GM21423 (cell line): Measurements from ENCODE around the gene GPR157.
A peak's percentile ranks its signal among the peaks of the same experiment; 100 is the strongest.
"Not testable (repeated sequence)": the region's sequence is repeated elsewhere in the genome, so short reads cannot be mapped to it uniquely, and the experiment has no call there.

ENCODE experiments used
- ATAC-seq: cut with Tn5 transposase; IDR thresholded peaks from one replicate; pipeline ENCODE4 v1.9.1; 2021; ENCODE audit warnings: mild to moderate bottlenecking, moderate library complexity; ENCODE audit not compliant: unreplicated experiment

GPR157 gene

GRCh38 chr1:9146156-9146555 lies 17.3 kb upstream of the GPR157 start:
- no peak for ATAC-seq

GRCh38 chr1:9145714-9146113 lies 16.8 kb upstream of the GPR157 start:
- no peak for ATAC-seq

- no peak for ATAC-seq
These were observed 16.2 kb upstream of the GPR157 start for GRCh38 chr1:9145021-9145668.

GRCh38 chr1:9144494-9144893 lies 15.6 kb upstream of the GPR157 start:
- ATAC-seq = not testable (repeated sequence)

GRCh38 chr1:9143250-9143649 lies 14.3 kb upstream of the GPR157 start:
- ATAC-seq = no peak

DNA sequence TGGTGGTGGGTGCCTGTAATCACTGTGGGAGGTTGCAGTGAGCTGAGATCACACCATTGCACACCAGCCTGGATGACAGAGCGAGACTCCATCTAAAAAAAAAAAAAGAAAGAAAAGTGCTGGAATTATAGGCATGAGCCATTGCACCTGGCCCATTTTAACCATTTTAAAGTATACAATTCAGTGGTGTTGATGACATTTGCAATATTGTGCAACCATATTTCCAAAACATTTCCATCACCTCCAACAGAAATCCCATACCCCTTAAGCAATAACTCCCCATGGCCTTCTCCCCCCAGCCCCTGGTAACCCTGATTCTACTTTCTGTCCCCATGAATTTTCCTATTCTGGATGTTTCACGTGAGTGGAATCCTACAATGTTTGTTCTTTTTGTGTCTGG lies 11.0 kb upstream of the GPR157 start:
- ATAC-seq = no peak

DNA sequence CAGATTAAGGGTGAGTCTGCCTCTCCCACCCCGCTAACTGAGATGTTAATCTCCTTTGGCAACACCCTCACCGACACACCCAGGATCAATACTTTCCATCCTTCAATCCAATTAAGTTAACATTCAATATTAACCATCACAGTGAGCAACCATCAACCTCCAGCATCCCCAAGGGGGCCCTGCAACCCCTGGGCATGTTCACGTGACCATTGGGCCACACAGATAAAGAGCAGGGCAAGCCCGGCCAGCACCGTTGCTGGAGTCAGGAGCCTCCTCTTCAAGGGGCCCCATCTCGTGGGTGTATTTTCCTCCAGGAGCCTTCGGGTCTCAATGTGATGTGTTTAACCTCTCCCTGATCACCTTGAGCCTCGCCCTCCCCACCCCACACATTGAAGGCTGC lies 8.0 kb upstream of the GPR157 start:
- ATAC-seq = no peak

DNA sequence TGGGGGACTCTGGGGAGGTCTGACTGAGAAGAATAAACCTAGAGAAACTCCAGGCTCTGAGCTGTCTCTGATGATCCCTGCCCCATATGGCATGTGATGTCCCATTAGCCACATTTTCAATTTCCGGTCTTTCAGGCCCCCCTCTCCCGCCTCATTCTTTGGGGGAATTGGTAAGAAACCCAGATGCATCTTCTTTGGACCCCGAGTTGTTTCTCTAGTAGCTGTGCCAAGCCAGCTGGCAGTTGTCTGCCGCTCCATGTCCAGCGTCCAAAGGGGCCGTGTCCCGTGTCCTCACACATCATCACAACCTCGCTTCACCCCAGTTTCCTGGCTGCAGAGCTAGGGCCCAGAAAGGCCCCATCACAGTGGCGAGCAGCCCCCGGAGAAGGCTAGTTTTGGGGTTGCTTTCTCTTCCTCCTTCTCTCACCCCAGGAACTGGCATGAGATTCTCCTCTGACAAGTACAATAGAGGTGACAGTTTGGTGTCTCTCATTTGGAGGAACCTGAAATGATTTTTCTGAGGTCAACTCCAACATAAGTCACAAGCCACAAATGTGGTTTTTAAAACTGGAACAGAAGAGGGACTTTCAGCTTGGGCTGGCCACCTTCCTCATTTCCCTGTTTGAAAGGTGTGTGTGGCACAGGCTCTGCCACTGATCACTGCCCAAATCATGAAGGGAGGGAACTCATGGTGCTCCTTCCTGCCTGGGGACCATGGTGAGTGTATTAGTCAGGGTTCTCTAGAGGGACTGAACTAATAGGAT lies 6.4 kb upstream of the GPR157 start:
- ATAC-seq = no peak

GRCh38 chr1:9133870-9134585 lies 5.1 kb upstream of the GPR157 start:
- no peak for ATAC-seq

GRCh38 chr1:9129266-9130041 lies 552 bp upstream of the GPR157 start:
- peak; percentile 69 for ATAC-seq

GRCh38 chr1:9128166-9128519 lies 759 bp downstream of the GPR157 start:
- ATAC-seq = no peak

DNA sequence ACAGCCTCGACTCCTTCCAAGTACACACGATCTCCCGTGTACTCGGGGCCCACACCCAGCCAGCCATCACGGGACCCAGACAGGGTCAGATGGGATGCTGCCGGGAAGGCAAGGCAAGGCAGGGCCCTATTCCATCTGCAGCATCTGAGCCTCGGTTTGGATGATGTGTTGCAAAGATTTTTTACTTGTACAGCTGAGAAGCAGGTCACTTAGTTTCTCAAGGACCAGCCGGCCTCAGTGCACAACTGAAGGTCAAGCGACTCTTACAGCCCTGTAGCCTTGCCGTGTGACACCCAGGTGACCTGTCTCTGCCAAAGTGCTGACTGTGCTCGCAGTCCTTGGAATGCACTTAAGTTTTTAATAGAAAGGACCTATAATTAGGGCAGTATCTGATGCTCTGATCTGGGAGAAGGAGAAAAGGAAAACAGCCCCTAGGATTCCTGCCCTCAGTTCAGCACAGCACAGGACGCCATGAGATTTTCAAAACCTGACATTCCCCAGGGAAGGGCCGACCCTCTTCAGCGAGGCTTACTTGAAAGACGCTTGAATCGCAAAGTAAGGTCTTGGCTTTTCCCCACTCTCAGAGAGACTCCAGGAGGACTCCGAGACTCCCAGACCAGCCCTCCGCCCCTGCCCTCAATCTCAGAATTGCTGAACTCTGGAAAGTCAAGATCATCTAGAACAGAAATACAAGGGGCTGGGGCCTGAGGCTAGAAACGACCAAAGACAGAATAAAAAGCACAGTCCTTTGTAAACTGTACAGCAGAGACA lies 1.3 kb downstream of the GPR157 start:
- ATAC-seq = no peak

- ATAC-seq = no peak
These were observed 2.4 kb downstream of the GPR157 start for GRCh38 chr1:9126511-9126910.

GRCh38 chr1:9125847-9126246 lies 3.1 kb downstream of the GPR157 start:
- not testable (repeated sequence) for ATAC-seq

DNA sequence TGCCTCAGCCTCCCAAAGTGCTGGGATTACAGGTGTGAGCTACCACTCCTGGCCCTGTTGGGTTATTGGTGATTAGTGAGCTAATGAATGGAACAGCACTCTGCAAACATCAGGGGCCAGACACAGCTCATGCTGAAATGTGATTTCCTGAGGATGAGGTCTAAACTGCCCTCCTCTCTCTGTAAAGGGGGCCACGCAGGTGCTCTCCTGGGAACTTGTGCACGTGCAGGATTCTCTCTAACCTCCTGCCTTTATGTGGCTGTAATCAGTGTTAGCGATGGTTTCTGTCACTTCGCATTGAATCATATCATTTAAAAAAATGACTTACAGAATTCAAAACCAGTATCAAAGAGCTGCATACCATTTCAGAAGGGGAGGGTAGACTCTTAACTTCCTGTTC lies 3.6 kb downstream of the GPR157 start:
- ATAC-seq = no peak

GRCh38 chr1:9124389-9124788 lies 4.5 kb downstream of the GPR157 start:
- not testable (repeated sequence) for ATAC-seq

DNA sequence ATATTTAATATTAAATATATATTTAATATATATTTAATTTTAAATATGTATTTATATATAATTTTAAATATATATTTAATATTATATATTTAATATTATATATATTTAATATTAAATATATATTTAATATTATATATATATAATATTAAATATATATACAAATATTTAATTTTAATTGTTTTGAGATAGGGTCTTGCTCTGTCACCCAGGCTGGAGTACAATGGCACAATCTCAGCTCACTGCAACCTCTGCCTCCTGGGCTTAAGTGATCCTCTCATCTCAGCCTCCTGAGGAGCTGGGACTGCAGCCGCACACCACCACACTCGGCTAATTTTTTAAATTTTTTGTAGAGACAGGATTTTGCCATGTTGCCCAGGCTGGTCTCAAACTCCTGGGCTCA lies 5.2 kb downstream of the GPR157 start:
- ATAC-seq = not testable (repeated sequence)

- peak; percentile 55 for ATAC-seq
These were observed 7.1 kb downstream of the GPR157 start for GRCh38 chr1:9121496-9122409.

DNA sequence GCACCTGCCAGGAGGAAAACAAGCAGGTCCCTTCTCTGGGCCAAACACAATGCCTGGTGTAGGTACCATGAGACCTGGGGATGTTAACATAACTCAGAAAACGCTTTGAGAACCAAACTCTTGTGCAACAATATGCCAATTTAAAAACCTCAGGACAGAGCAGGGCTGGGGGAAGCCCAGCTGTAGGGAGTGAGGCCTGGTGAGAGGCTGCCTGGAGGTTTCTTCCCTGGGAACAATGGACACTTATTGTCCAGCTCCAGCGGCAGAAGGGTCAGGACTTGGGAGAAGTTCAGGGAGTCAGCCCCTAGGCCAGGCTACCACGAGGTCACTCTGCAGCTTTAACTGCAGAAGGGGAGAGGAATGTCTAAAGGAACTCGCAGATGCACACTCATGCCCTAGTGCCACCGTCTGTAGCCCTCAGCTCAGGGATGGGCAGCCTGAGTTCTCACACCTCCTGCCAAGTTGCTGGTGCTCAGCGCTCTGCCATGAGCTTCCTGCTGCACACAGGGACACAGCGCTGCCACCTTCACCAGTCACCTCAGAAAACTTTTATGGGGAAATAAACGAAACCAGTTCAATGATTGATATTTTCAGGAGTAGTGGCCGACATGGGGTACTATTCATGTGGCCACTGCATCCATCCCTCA lies 8.5 kb downstream of the GPR157 start:
- ATAC-seq = no peak
